Fibroblast of the aortic adventitia (primary cell): Measurements from ENCODE around the gene TOMM7. TPM values are rescaled to one million over a fixed set of nuclear protein-coding genes. Genes with fewer than 3 reads are reported as not detected.
"Not testable (repeated sequence)": the region's sequence is repeated elsewhere in the genome, so short reads cannot be mapped to it uniquely, and the experiment has no call there.

ENCODE experiments used
- DNase-seq: peaks from one replicate; pipeline ENCODE4 v3.0.0-alpha.2; 2010; ENCODE audit warnings: low read depth
- H3K4me3 ChIP-seq: 2 replicates; pipeline ENCODE4 v1.5.1; 2011; ENCODE audit warnings: low read depth, mild to moderate bottlenecking, control low read depth, low read length, moderate library complexity
- CTCF ChIP-seq: IDR thresholded peaks from 2 replicates; pipeline ENCODE4 v1.5.1; 2011; ENCODE audit warnings: mild to moderate bottlenecking, low read length, control low read depth, inconsistent platforms; ENCODE audit not compliant: insufficient read depth
- total RNA-seq: library from RNA; depleted of rRNA; stranded (reverse); fragments of >200 nt; gene quantifications from 2 replicates; pipeline ENCODE4 v1.2.3, GENCODE V29; 2012; ENCODE audit warnings: low replicate concordance

TOMM7 gene
- total RNA-seq, 1 donor = 217 TPM

- DNase-seq = peak; percentile 89
- H3K4me3 ChIP-seq = peak overlapping the region; percentile 72
- no peak for TF ChIP-seq CTCF
Observed at GRCh38 chr7:22854158-22855048, 31.8 kb upstream of the TOMM7 start.

GRCh38 chr7:22853674-22854157 lies 31.1 kb upstream of the TOMM7 start:
- DNase-seq = peak; percentile 19
- H3K4me3 ChIP-seq = peak overlapping the region; percentile 72
- TF ChIP-seq CTCF = peak; percentile 42

- no peak overlapping the region for H3K4me3 ChIP-seq
- no peak for TF ChIP-seq CTCF
- DNase-seq = no peak
Observed at GRCh38 chr7:22853138-22853537, 30.5 kb upstream of the TOMM7 start.

GRCh38 chr7:22851145-22851544 lies 28.5 kb upstream of the TOMM7 start:
- no peak for TF ChIP-seq CTCF
- no peak for DNase-seq
- H3K4me3 ChIP-seq = no peak overlapping the region

GRCh38 chr7:22850394-22850793 lies 27.7 kb upstream of the TOMM7 start:
- DNase-seq, H3K4me3 ChIP-seq: not testable (repeated sequence)

GRCh38 chr7:22849662-22850061 lies 27.0 kb upstream of the TOMM7 start:
- DNase-seq = no peak
- no peak for TF ChIP-seq CTCF
- H3K4me3 ChIP-seq = no peak overlapping the region

GRCh38 chr7:22849172-22849571 lies 26.5 kb upstream of the TOMM7 start:
- DNase-seq = peak; percentile 17
- TF ChIP-seq CTCF = no peak
- H3K4me3 ChIP-seq = no peak overlapping the region
